Heart right ventricle (tissue), 16 donors: ENCODE measurements around the gene NUDT17. TPM values are rescaled to one million over a fixed set of nuclear protein-coding genes. Genes with fewer than 3 reads are reported as not detected.

Experiments used
- ATAC-seq, 8 donors: fragments of 200-7000 bp; cut with Tn5 transposase; one replicate each; pipeline ENCODE4 v1.9.1; 2020; ENCODE audit warnings: mild to moderate bottlenecking in 8 of 8, moderate library complexity in 8 of 8, moderate number of reproducible peaks in 1 of 8
- DNase-seq, 2 donors: peaks; one replicate each; pipeline ENCODE4 v3.0.0-alpha.2; 2020
- H3K27ac ChIP-seq, 10 donors: fragments of 200-600 bp; sonication (generic) in 2 of 10; one replicate each; pipeline versions ENCODE4 v1.5.0 to v1.8.0; 2020 to 2022; ENCODE audit warnings: mild to moderate bottlenecking in 3 of 10
- H3K27me3 ChIP-seq, 7 donors: fragments of 200-600 bp; one replicate each; pipeline ENCODE4 v1.8.0; 2021 to 2022; ENCODE audit warnings: mild to moderate bottlenecking in 2 of 7
- H3K36me3 ChIP-seq, 9 donors: fragments of 200-600 bp; sonication (generic) in 1 of 9; one replicate each; pipeline versions ENCODE4 v1.5.0 to v1.8.0; 2020 to 2022; ENCODE audit warnings: mild to moderate bottlenecking in 2 of 9
- H3K4me1 ChIP-seq, 9 donors: fragments of 200-600 bp; sonication (generic) in 1 of 9; one replicate each; pipeline versions ENCODE4 v1.5.0 to v1.8.0; 2020 to 2022; ENCODE audit warnings: mild to moderate bottlenecking in 4 of 9
- H3K4me3 ChIP-seq, 10 donors: fragments of 200-600 bp; sonication (generic) in 2 of 10; one replicate each; pipeline versions ENCODE4 v1.5.0 to v1.8.0; 2020 to 2022; ENCODE audit warnings: mild to moderate bottlenecking in 7 of 10, moderate library complexity in 2 of 10
- H3K9me3 ChIP-seq, 11 donors: fragments of 200-600 bp in 10 of 11; sonication (generic) in 2 of 11; one replicate each; pipeline versions ENCODE4 v1.5.0 to v1.8.0; 2013 to 2022; ENCODE audit warnings: mild to moderate bottlenecking in 2 of 11, control low read depth in 1 of 11, moderate library complexity in 1 of 11
- CTCF ChIP-seq, 9 donors: fragments of 200-600 bp; sonication (generic) in 2 of 9; IDR thresholded peaks; one replicate each; pipeline versions ENCODE4 v1.5.0 to v1.8.0; 2021 to 2022; ENCODE audit warnings: antibody characterized with exemption in 9 of 9, mild to moderate bottlenecking in 5 of 9, moderate library complexity in 1 of 9
- WGBS, 2 donors: extraction: QIAGEN DNeasy Blood & Tissue Kit; methylation state at CpG; one replicate each; pipeline ENCODE4 v1.1.7; 2013; ENCODE audit warnings: inconsistent platforms in 1 of 2; 5-methylcytosine and 5-hydroxymethylcytosine counted together
- intact Hi-C, 10 donors: fragments of 100-400 bp; cut with DNase I; formaldehyde crosslinking; loops; one replicate each; pipeline versions ENCODE4 v1.11.1 to v1.14.2; 2022
- polyA plus RNA-seq, 2 donors: library from polyadenylated mRNA; stranded (reverse); fragments of 200-250 nt; gene quantifications; one replicate each; pipeline ENCODE4 v1.2.3, GENCODE V29; 2013
- total RNA-seq, 10 donors: library from RNA; stranded (reverse); fragmentation: NEBNext Ultra II Directional in 3 of 10; extraction: Animal tissue kit (Norgen Biotek cat#: 25700) in 3 of 10; gene quantifications; one replicate each; pipeline versions ENCODE4 v1.2.1 to v1.2.4, GENCODE V29; 2021 to 2023
- donor health status: Arrhythmogenic right ventricular cardiomyopathy.
- donor health status: ischemic (EF 13 %, LVEDD 7.1; RV severe dilation, severe dysfunction).
- donor health status: healthy with polysubstance abuse.
- donor health status: DM: no; HTN: yes; CAD: no.
- donor health status: DM: no; HTN: no; CAD: no.
- donor health status: ischemic (EF 25% LVEDD 6.9; RV normal size, moderate dysfunction).
- donor health status: ischemic (EF 25% LVEDD 5.7; RV mildly dilated, moderate dysfunction).
- donor health status: healthy.
- donor health status: DM: yes; HTN: yes; CAD: no.
- donor health status: Ischemic cardiomyopathy.
- donor health status: ischemic (EF 35%, LVEDD 5.7; RV mildly dilated, moderate dysfunction).
- donor health status: nonischemic (EF 11% LVEDD 7.7; RV severe dilation, severe dysfunction).
- donor health status: DM: yes; HTN: yes; CAD: no.
- donor health status: PGD.
- donor health status: ischemic (EF 29% LVEDD 5.4; RV normal size, mild dysfunction).
- donor health status: nonischemic (EF 23%, LVEDD 6.1; RV moderate dilation, normal function).

Gene NUDT17
- total and polyA plus RNA-seq, 12 donors: 0.75 to 4.9 (median 3.6) TPM

DNA sequence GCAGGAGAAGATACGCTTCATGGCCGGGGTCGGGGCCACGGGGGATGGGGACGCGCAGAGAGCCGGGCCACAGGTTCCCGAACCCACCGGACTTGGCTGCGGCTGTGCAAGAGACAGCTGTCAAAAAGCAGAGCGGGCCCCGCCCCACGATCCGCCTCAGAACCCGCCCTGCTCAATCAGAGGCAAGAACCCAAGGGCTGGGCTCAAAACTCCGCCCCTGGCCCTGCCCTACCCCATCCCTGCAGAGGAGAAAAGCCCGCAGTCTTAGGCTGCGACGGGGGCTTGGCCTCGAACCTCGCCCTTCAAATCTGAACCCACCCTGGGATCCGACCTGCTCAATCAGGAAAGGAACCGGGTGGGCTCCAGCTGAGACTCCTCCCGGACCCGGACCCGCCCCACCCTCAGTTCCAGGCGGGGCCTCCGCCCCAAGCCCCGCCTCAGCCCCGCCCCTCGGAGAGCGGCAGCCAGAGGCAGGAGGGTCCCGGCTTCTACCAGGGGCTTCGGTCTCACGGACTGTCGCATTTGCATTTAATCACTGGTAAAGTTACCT lies 40.4 kb downstream of the NUDT17 start, which contains the start of gene ANKRD35:
ANKRD35 (minus strand) TSS at position 129 of the 550 bp plus-strand sequence; CDS start at position 21, 108 bp downstream.
- Histone ChIP-seq H3K36me3 (no peaks in the 10 kb centered on the region), H3K27me3 (peaks cover 0 to 12% (median 0%) of the 10 kb centered on the region in 7 donors), H3K4me3 (peak within 1 kb of the TSS; percentile 59 to 94 (median 72)), H3K4me1 (peaks cover 2 to 38% (median 13%) of the 10 kb centered on the region in 9 donors), H3K9me3 (no peaks in the 10 kb centered on the region), H3K27ac (peak within 1 kb of the TSS in 7 of 10 donors; percentile 20 to 71 (median 65))
- no peak for TF ChIP-seq CTCF (IDR thresholded peaks at IDR 0.05)
- 1% methylated on average over 33 to 36 of the region's 36 CpGs for WGBS, 2 donors
- peak; percentile 86 for DNase-seq
- intact Hi-C loops: loop anchor here in 1 of 10 donors (1.0 kb wide), 1 partner anchor 41 kb away; the partner anchor contains the start of gene NUDT17
- ATAC-seq: peak; percentile 90 to 96 (median 94)

- peak overlapping the region in 7 of 10 donors; percentile 20 to 71 (median 65) for H3K27ac ChIP-seq
- TF ChIP-seq CTCF (IDR thresholded peaks at IDR 0.05): no peak
- H3K9me3 ChIP-seq: no peaks in the 10 kb centered on the region
- peaks cover 0 to 12% (median 0%) of the 10 kb centered on the region in 7 donors for H3K27me3 ChIP-seq
- H3K4me1 ChIP-seq: peaks cover 8 to 44% (median 19%) of the 10 kb centered on the region in 9 donors
- WGBS, 2 donors: 28 to 42% methylated on average over 11 of the region's 11 CpGs
- DNase-seq (no peak), ATAC-seq (peak; percentile 4 to 37 (median 28))
- H3K4me3 ChIP-seq: peak overlapping the region; percentile 59 to 94 (median 72)
- H3K36me3 ChIP-seq: no peaks in the 10 kb centered on the region
- intact Hi-C loops: loop anchor here in 1 of 10 donors (1.0 kb wide), 1 partner anchor 41 kb away; the partner anchor contains the start of gene NUDT17
Measured at GRCh38 chr1:145886390-145886789, 41.0 kb downstream of the NUDT17 start.

GRCh38 chr1:145886816-145887215 lies 41.4 kb downstream of the NUDT17 start:
- ATAC-seq: peak in 3 of 8 donors; percentile 13 to 41 (median 19)
- H3K4me3 ChIP-seq: peak overlapping the region in 4 of 10 donors; percentile 70 to 94 (median 76)
- no peaks in the 10 kb centered on the region for H3K9me3 ChIP-seq
- TF ChIP-seq CTCF (IDR thresholded peaks at IDR 0.05): no peak
- peak in 1 of 2 donors; percentile 29 for DNase-seq
- H3K27me3 ChIP-seq: peaks cover 0 to 12% (median 0%) of the 10 kb centered on the region in 7 donors
- WGBS, 2 donors: 50 to 54% methylated on average over 8 of the region's 8 CpGs
- peak overlapping the region in 7 of 10 donors; percentile 20 to 71 (median 65) for H3K27ac ChIP-seq
- no peaks in the 10 kb centered on the region for H3K36me3 ChIP-seq
- intact Hi-C loops: loop anchor here in 1 of 10 donors (1.0 kb wide), 1 partner anchor 42 kb away; the partner anchor contains the start of gene NUDT17
- H3K4me1 ChIP-seq: peaks cover 12 to 48% (median 23%) of the 10 kb centered on the region in 9 donors

DNA sequence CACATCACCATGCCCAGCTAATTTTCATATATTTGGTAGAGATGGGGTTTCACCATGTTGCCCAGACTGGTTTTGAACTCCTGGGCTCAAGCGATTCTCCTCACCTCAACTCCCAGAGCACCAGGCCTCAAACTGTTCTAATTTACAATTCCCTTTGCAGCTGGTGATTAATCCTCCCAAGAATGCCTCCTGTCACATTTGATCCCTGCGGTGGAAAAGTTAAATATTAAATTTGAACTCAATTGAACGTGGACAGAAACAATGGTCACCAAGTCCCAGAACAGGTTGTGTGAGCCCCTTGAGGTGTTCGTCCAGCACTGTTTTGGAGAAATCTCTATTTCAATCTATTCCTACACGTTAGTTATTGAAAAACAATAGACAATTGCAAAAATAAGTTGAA lies 42.2 kb downstream of the NUDT17 start:
- Histone ChIP-seq H3K4me1 (peaks cover 14 to 55% (median 31%) of the 10 kb centered on the region in 9 donors), H3K27ac (peak overlapping the region in 2 of 10 donors; percentile 7 to 65), H3K9me3 (no peaks in the 10 kb centered on the region), H3K27me3 (peaks cover 0 to 12% (median 0%) of the 10 kb centered on the region in 7 donors), H3K4me3 (no peak overlapping the region), H3K36me3 (no peaks in the 10 kb centered on the region)
- DNase-seq (no peak), ATAC-seq (no peak)
- WGBS, 2 donors: 78 to 80% methylated on average over 5 of the region's 5 CpGs
- intact Hi-C loops: no loop called here
- no peak for TF ChIP-seq CTCF (IDR thresholded peaks at IDR 0.05)
